Measurements from ENCODE around the gene CDK18.

- TF ChIP-seq ELF4 (IDR thresholded peaks at IDR 0.05) (no peak), FOXM1 (IDR thresholded peaks at IDR 0.05; ENCODE audit: borderline replicate concordance) (no peak), SP1 (IDR thresholded peaks at IDR 0.05) (no peak)
These were observed 19.7 kb downstream of the CDK18 start for GRCh38 chr1:205523891-205524793.
